Measurements from ENCODE around the gene CDK6. TPM values are rescaled to one million over a fixed set of nuclear protein-coding genes. Genes with fewer than 3 reads are reported as not detected.
A peak's percentile ranks its signal among the peaks of the same experiment; 100 is the strongest.

CDK6 gene
- total RNA-seq, 1 experiment from 2014 or later: 124 TPM

GRCh38 chr7:92827464-92828120, 8.8 kb downstream of the CDK6 start:
- CTCF ChIA-PET: interaction anchor here (0.6 to 0.9 kb wide), 3 partner anchors 8 to 351 kb away, joined by 3 to 4 read pairs (median 4); no protein-coding TSS in a partner anchor
- no peak overlapping the region for H3K4me3 Mint-ChIP-seq (ENCODE audit: unreplicated experiment)
- peaks cover 12% of the 10 kb centered on the region for H3K36me3 Mint-ChIP-seq (ENCODE audit: insufficient read depth, unreplicated experiment)
- H3K4me1 Mint-ChIP-seq (ENCODE audit: insufficient read depth, unreplicated experiment): peaks cover 64% of the 10 kb centered on the region
- peaks cover 6% of the 10 kb centered on the region for H3K9me3 Mint-ChIP-seq (ENCODE audit: unreplicated experiment)
- no peak for TF ChIP-seq CTCF (IDR thresholded peaks at IDR 0.05; ENCODE audit: unreplicated experiment)
- no peaks in the 10 kb centered on the region for H3K27me3 Mint-ChIP-seq (ENCODE audit: insufficient read depth, unreplicated experiment)
- intact Hi-C loops (cut with micrococcal nuclease): no loop called here
- no TSS peak for BruUV-seq (replicated peaks)
- no peak for DNase-seq (ENCODE audit: unreplicated experiment)
- POLR2A ChIA-PET: interaction anchor here (0.6 to 2.1 kb wide), 12 partner anchors 8 to 299 kb away, joined by 3 to 11 read pairs (median 3); partner anchors contain the start of genes FAM133B, RBM48 and SAMD9
- H3K27ac Mint-ChIP-seq (ENCODE audit: low read depth, unreplicated experiment): peak overlapping the region; percentile 3

GRCh38 chr7:92826258-92826938, 10.0 kb downstream of the CDK6 start:
- BruUV-seq (replicated peaks): no TSS peak
- Mint-ChIP-seq H3K27ac (ENCODE audit: low read depth, unreplicated experiment) (no peak overlapping the region), H3K4me1 (ENCODE audit: insufficient read depth, unreplicated experiment) (peaks cover 52% of the 10 kb centered on the region), H3K36me3 (ENCODE audit: insufficient read depth, unreplicated experiment) (peaks cover under 1% of the 10 kb centered on the region), H3K27me3 (ENCODE audit: insufficient read depth, unreplicated experiment) (no peaks in the 10 kb centered on the region), H3K4me3 (ENCODE audit: unreplicated experiment) (no peak overlapping the region), H3K9me3 (ENCODE audit: unreplicated experiment) (peaks cover 7% of the 10 kb centered on the region)
- intact Hi-C loops (cut with micrococcal nuclease): no loop called here
- ChIA-PET POLR2A (interaction anchor here (1.0 to 1.1 kb wide), 2 partner anchors 17 to 131 kb away, joined by 3 to 4 read pairs; no protein-coding TSS in a partner anchor), CTCF (interaction anchor here (1.3 kb wide), 1 partner anchor 17 kb away, joined by 5 read pairs; no protein-coding TSS in a partner anchor)
- DNase-seq (ENCODE audit: unreplicated experiment): no peak
- no peak for TF ChIP-seq CTCF (IDR thresholded peaks at IDR 0.05; ENCODE audit: unreplicated experiment)

- Mint-ChIP-seq H3K9me3 (ENCODE audit: unreplicated experiment) (peaks cover 10% of the 10 kb centered on the region), H3K27ac (ENCODE audit: low read depth, unreplicated experiment) (no peak overlapping the region), H3K27me3 (ENCODE audit: insufficient read depth, unreplicated experiment) (no peaks in the 10 kb centered on the region), H3K4me3 (ENCODE audit: unreplicated experiment) (no peak overlapping the region), H3K4me1 (ENCODE audit: insufficient read depth, unreplicated experiment) (peaks cover 48% of the 10 kb centered on the region), H3K36me3 (ENCODE audit: insufficient read depth, unreplicated experiment) (no peaks in the 10 kb centered on the region)
- TF ChIP-seq CTCF (IDR thresholded peaks at IDR 0.05; ENCODE audit: unreplicated experiment): no peak
- intact Hi-C loops (cut with micrococcal nuclease): no loop called here
- CTCF ChIA-PET: interaction anchor here (1.3 kb wide), 1 partner anchor 15 kb away, joined by 5 read pairs; no protein-coding TSS in a partner anchor
- no TSS peak for BruUV-seq (replicated peaks)
- POLR2A ChIA-PET: interaction anchor here (0.8 to 1.1 kb wide), 2 partner anchors 15 to 130 kb away, joined by 3 to 5 read pairs; no protein-coding TSS in a partner anchor
- no peak for DNase-seq (ENCODE audit: unreplicated experiment)
Observed at GRCh38 chr7:92824901-92825480, 11.4 kb downstream of the CDK6 start.

GRCh38 chr7:92824450-92824849, 11.9 kb downstream of the CDK6 start:
- Mint-ChIP-seq H3K4me3 (ENCODE audit: unreplicated experiment) (no peak overlapping the region), H3K27ac (ENCODE audit: low read depth, unreplicated experiment) (no peak overlapping the region), H3K27me3 (ENCODE audit: insufficient read depth, unreplicated experiment) (no peaks in the 10 kb centered on the region), H3K36me3 (ENCODE audit: insufficient read depth, unreplicated experiment) (no peaks in the 10 kb centered on the region), H3K4me1 (ENCODE audit: insufficient read depth, unreplicated experiment) (peaks cover 49% of the 10 kb centered on the region), H3K9me3 (ENCODE audit: unreplicated experiment) (peaks cover 16% of the 10 kb centered on the region)
- intact Hi-C loops (cut with micrococcal nuclease): no loop called here
- BruUV-seq (replicated peaks): no TSS peak
- CTCF ChIA-PET: interaction anchor here (1.0 to 1.7 kb wide), 2 partner anchors 8 to 125 kb away, joined by 3 to 6 read pairs; no protein-coding TSS in a partner anchor
- TF ChIP-seq CTCF (IDR thresholded peaks at IDR 0.05; ENCODE audit: unreplicated experiment): no peak
- POLR2A ChIA-PET: interaction anchor here (0.8 kb wide), 1 partner anchor 15 kb away, joined by 5 read pairs; no protein-coding TSS in a partner anchor
- DNase-seq (ENCODE audit: unreplicated experiment): no peak
